ENCODE results near the gene MOCOS.

The MOCOS gene

DNA sequence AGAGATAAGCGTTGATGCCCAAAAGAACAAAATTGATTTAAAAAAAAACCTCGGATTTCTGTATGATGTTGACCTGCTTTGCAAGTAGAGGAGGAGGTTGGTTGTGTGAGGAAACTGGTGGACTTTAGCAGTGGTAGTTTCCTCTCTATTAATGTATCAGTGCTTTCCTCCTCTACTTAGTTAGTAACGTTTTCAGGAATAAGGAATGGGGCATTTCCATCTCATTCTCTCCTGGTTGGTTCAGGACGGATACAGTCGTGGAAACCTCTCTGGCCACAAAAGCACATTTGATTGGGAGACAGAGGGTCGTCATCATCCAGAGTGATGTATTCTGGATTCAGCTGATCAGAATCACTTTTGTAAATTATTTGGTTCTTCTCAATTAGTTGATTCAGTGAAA, 111.7 kb downstream of the MOCOS start:
- Histone ChIP-seq H3K27me3 (peaks cover 100% of the 10 kb centered on the region), H3K4me3 (ENCODE audit: low read depth in 1 of 2, low read length in 1 of 2) (no peak overlapping the region), H3K9me3 (no peaks in the 10 kb centered on the region), H3K4me1 (ENCODE audit: control insufficient read depth in 1 of 2, insufficient read depth in 1 of 2, low read depth in 1 of 2, low read length in 1 of 2) (peaks cover 3 to 12% of the 10 kb centered on the region in 2 experiments), H3K36me3 (no peaks in the 10 kb centered on the region), H3K27ac (no peak overlapping the region)
- TF ChIP-seq, protein P1, sequence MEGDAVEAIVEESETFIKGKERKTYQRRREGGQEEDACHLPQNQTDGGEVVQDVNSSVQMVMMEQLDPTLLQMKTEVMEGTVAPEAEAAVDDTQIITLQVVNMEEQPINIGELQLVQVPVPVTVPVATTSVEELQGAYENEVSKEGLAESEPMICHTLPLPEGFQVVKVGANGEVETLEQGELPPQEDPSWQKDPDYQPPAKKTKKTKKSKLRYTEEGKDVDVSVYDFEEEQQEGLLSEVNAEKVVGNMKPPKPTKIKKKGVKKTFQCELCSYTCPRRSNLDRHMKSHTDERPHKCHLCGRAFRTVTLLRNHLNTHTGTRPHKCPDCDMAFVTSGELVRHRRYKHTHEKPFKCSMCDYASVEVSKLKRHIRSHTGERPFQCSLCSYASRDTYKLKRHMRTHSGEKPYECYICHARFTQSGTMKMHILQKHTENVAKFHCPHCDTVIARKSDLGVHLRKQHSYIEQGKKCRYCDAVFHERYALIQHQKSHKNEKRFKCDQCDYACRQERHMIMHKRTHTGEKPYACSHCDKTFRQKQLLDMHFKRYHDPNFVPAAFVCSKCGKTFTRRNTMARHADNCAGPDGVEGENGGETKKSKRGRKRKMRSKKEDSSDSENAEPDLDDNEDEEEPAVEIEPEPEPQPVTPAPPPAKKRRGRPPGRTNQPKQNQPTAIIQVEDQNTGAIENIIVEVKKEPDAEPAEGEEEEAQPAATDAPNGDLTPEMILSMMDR (IDR thresholded peaks at IDR 0.05), result no peak

DNA sequence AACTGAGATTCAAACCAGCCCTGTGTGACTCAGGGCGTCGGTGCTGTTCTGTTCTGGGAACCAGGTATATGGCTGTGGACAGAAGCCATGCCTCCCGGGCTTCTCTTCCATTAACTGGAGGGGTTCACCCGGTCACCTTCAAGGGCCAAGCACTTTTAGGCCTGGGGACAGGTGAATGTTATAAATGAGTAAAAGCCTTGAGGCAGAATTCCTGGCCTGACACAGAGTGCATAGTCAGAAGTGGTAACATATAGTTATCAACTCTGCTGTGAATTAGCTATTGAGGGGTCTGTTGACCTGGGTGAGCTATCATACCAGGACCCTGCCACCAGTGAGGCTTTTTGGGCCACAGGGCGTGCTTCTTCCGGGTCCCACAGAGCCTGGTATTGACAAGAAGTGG, 112.9 kb downstream of the MOCOS start:
- H3K36me3 ChIP-seq, result no peaks in the 10 kb centered on the region
- H3K4me3 ChIP-seq (ENCODE audit: low read depth in 1 of 2, low read length in 1 of 2), result no peak overlapping the region
- H3K27me3 ChIP-seq, result peaks cover 100% of the 10 kb centered on the region
- H3K27ac ChIP-seq, result no peak overlapping the region
- no peaks in the 10 kb centered on the region for H3K9me3 ChIP-seq
- peaks cover 3 to 12% of the 10 kb centered on the region in 2 experiments for H3K4me1 ChIP-seq (ENCODE audit: control insufficient read depth in 1 of 2, insufficient read depth in 1 of 2, low read depth in 1 of 2, low read length in 1 of 2)
- TF ChIP-seq, protein P1 (IDR thresholded peaks at IDR 0.05), result no peak

DNA sequence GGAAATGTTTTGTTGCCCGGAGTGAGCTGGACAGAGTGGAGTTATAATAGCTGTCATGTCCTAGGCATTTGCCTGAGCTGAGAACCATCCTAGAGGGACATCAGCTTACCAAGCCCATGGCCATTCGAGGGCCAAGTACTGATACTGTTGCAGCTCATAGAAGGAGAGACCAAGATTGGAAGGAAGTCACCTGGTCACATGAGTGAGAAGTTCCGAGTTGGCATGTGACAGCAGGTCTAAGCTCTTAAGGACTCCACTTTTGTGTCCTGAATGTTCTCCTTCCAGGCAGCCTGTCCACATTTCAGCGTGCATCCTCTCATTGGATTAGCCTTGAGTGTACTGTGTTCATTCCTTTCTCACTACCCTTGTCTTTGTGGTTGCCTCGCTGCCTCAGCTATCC, 114.6 kb downstream of the MOCOS start:
- Histone ChIP-seq H3K27ac (no peak overlapping the region), H3K4me1 (ENCODE audit: control insufficient read depth in 1 of 2, insufficient read depth in 1 of 2, low read depth in 1 of 2, low read length in 1 of 2) (peaks cover 3 to 12% of the 10 kb centered on the region in 2 experiments), H3K4me3 (ENCODE audit: low read depth in 1 of 2, low read length in 1 of 2) (no peak overlapping the region), H3K27me3 (peaks cover 95% of the 10 kb centered on the region), H3K9me3 (no peaks in the 10 kb centered on the region), H3K36me3 (no peaks in the 10 kb centered on the region)
- TF ChIP-seq, protein P1 (IDR thresholded peaks at IDR 0.05), result no peak

DNA sequence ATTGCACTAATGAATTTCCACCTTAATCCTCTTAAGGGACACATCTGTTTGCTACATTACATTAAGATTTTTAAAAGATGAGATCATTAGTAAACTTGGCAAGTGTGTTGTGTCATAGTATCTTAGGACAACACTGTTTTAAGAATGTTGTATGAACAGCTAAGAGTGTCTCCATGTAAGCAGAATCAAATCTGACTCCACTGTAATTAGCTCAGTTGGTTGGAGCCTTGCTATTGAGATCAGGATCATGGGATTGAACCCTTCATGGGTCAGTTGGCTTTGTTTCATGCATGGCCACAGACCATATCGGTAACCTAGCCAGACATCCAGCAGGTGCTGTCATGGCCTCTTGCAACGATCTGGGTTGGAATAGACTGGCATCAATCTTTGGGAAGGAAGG, 115.4 kb downstream of the MOCOS start:
- H3K4me1 ChIP-seq (ENCODE audit: control insufficient read depth in 1 of 2, insufficient read depth in 1 of 2, low read depth in 1 of 2, low read length in 1 of 2), result peaks cover 2 to 8% of the 10 kb centered on the region in 2 experiments
- TF ChIP-seq, protein P1 (IDR thresholded peaks at IDR 0.05), result no peak
- peaks cover 94% of the 10 kb centered on the region for H3K27me3 ChIP-seq
- no peaks in the 10 kb centered on the region for H3K9me3 ChIP-seq
- H3K4me3 ChIP-seq (ENCODE audit: low read depth in 1 of 2, low read length in 1 of 2), result no peak overlapping the region
- no peaks in the 10 kb centered on the region for H3K36me3 ChIP-seq
- no peak overlapping the region for H3K27ac ChIP-seq

DNA sequence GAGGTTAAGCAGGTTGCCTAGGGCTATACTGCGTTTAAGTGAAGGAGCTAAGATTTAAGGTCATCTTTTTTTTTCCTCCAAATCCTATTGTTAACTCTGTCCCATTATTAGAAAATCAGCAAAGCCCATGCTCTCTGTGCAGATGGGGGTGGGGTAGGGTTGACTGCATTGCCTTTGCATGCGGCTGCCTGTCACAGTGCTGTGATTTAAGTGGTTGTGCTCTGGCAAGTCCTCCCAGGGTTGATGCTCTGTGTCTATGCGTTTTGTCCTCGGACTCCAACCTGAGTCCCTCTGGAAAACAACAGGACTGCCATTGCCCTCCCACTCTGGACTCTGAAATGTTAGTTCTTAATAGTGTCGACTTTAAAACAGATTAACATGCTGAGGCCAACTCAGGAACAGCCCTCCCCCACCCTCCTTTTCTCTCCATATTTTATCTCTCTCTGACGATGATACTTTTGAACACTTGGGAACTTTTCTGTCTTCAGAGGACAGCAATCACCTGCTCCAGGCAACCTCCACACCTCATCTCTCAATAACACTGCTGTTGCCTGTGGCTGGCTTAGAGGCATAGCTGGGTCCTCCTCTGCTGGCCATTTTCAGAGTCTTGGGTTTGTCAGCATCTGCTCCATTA, 116.0 kb downstream of the MOCOS start:
- Histone ChIP-seq H3K9me3 (no peaks in the 10 kb centered on the region), H3K27me3 (peaks cover 90% of the 10 kb centered on the region), H3K27ac (no peak overlapping the region), H3K4me3 (ENCODE audit: low read depth in 1 of 2, low read length in 1 of 2) (no peak overlapping the region), H3K4me1 (ENCODE audit: control insufficient read depth in 1 of 2, insufficient read depth in 1 of 2, low read depth in 1 of 2, low read length in 1 of 2) (peaks cover 0 to 1% of the 10 kb centered on the region in 2 experiments), H3K36me3 (no peaks in the 10 kb centered on the region)
- TF ChIP-seq, protein P1 (IDR thresholded peaks at IDR 0.05), result no peak

Data from neutrophil (primary cell).